H1 (cell line): ENCODE results near the gene USP10. TPM values are rescaled to one million over a fixed set of nuclear protein-coding genes. Genes with fewer than 3 reads are reported as not detected.

Experiments
- CREB1 ChIP-seq: IDR thresholded peaks from 2 replicates; pipeline ENCODE4 v1.6.1; 2012; ENCODE audit warnings: inconsistent platforms
- HDAC6 ChIP-seq: IDR thresholded peaks from one replicate; pipeline ENCODE4 v1.7.1; 2012; ENCODE audit warnings: low read depth, mild to moderate bottlenecking, inconsistent platforms, low read length, moderate library complexity
- NANOG ChIP-seq: IDR thresholded peaks from 2 replicates; pipeline ENCODE4 v1.6.1; 2011; ENCODE audit warnings: low read length, low read depth, mild to moderate bottlenecking, inconsistent platforms; ENCODE audit not compliant: insufficient read depth, poor library complexity, severe bottlenecking
- SP2 ChIP-seq: IDR thresholded peaks from 2 replicates; pipeline ENCODE4 v1.6.1; 2012; ENCODE audit warnings: mild to moderate bottlenecking, low read length, inconsistent platforms
- polyA plus RNA-seq, 7 experiments: library from polyadenylated mRNA; depleted of rRNA in 3 of 7; stranded (reverse) in 5 of 7; unstranded in 2 of 7; fragments of >200 nt in 5 of 7; fragments of 200-250 nt in 2 of 7; gene quantifications; 1 replicate in 5 of 7; 2 replicates in 1 of 7; 4 replicates in 1 of 7; pipeline versions ENCODE4 v1.2.1 to v1.2.3, GENCODE V29; 2011 to 2013; ENCODE audit warnings: missing spikeins in 2 of 7, mixed read lengths in 2 of 7
- total RNA-seq: library from RNA; stranded (reverse); fragmentation: NEBNext Ultra II Directional; extraction: Animal tissue kit (Norgen Biotek cat#: 25700); gene quantifications from 2 replicates; pipeline ENCODE4 v1.2.1, GENCODE V29; 2021
- TF ChIP-seq, protein P1 (sequence below), 3 experiments: IDR thresholded peaks; 1 replicate in 2 of 3; 2 replicates in 1 of 3; pipeline versions ENCODE4 v1.5.1 to v1.6.1; 2011; ENCODE audit warnings: low read length in 3 of 3, mild to moderate bottlenecking in 3 of 3, inconsistent platforms in 2 of 3, low read depth in 1 of 3, moderate library complexity in 1 of 3; ENCODE audit not compliant: insufficient read depth in 1 of 3; ENCODE audit errors: control extremely low read depth in 1 of 3

The USP10 gene
- total and polyA plus RNA-seq, 2 of the 8 experiments (the other 6 are each of a cell fraction or from before 2014, with no cell fraction given): 171 to 195 TPM

GRCh38 chr16:84759061-84759460 lies 59.3 kb downstream of the USP10 start (continued):
- no peak for TF ChIP-seq HDAC6
- TF ChIP-seq, protein P1, sequence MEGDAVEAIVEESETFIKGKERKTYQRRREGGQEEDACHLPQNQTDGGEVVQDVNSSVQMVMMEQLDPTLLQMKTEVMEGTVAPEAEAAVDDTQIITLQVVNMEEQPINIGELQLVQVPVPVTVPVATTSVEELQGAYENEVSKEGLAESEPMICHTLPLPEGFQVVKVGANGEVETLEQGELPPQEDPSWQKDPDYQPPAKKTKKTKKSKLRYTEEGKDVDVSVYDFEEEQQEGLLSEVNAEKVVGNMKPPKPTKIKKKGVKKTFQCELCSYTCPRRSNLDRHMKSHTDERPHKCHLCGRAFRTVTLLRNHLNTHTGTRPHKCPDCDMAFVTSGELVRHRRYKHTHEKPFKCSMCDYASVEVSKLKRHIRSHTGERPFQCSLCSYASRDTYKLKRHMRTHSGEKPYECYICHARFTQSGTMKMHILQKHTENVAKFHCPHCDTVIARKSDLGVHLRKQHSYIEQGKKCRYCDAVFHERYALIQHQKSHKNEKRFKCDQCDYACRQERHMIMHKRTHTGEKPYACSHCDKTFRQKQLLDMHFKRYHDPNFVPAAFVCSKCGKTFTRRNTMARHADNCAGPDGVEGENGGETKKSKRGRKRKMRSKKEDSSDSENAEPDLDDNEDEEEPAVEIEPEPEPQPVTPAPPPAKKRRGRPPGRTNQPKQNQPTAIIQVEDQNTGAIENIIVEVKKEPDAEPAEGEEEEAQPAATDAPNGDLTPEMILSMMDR (IDR thresholded peaks at IDR 0.05; ENCODE audit: control extremely low read depth in 1 of 3, insufficient read depth in 1 of 3, low read depth in 1 of 3, low read length in 3 of 3): no peak
- TF ChIP-seq NANOG: no peak
- TF ChIP-seq CREB1: no peak
- TF ChIP-seq SP2: no peak
